ENCODE results near the gene BLNK. TPM values are rescaled to one million over a fixed set of nuclear protein-coding genes. Genes with fewer than 3 reads are reported as not detected.
"Not testable (repeated sequence)": the region's sequence is repeated elsewhere in the genome, so short reads cannot be mapped to it uniquely, and the experiment has no call there.

Gene BLNK
- total and polyA plus RNA-seq, 11 donors = 0.25 to 11.1 (median 0.89) TPM; not detected in 1

DNA sequence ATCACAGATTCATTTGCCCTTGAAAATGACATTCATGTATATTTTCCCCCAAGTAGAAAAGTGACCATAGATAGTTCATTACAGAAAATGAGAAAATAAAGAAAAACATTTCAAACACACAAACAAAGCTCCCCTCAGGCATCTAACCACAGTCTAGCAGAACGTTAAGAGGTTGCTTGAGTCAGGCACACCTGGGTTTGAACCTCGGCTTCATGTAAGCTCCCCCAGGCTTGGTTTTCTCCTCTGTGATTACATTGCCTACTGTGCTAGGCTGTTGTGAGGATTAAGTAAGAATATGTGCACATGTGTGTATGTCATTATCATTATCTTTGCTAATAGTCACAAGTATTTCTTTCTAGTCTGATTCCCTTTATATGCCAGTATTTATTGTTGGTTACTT lies 42.0 kb upstream of the BLNK start:
- Histone ChIP-seq H3K4me3 (no peak overlapping the region), H3K27me3 (peaks cover 0 to 15% (median 0%) of the 10 kb centered on the region in 9 donors), H3K36me3 (no peaks in the 10 kb centered on the region), H3K9me3 (no peaks in the 10 kb centered on the region), H3K27ac (no peak overlapping the region), H3K4me1 (peaks cover 0 to 26% (median 9%) of the 10 kb centered on the region in 12 donors)
- intact Hi-C loops (cut with DNase I) = no loop called here
- 72 to 88% (median 80%) methylated on average over 2 of the region's 2 CpGs for WGBS, 4 donors
- DNase-seq (no peak), ATAC-seq (no peak)
- TF ChIP-seq CTCF (IDR thresholded peaks at IDR 0.05) (no peak), POLR2A (IDR thresholded peaks at IDR 0.05) (no peak)

DNA sequence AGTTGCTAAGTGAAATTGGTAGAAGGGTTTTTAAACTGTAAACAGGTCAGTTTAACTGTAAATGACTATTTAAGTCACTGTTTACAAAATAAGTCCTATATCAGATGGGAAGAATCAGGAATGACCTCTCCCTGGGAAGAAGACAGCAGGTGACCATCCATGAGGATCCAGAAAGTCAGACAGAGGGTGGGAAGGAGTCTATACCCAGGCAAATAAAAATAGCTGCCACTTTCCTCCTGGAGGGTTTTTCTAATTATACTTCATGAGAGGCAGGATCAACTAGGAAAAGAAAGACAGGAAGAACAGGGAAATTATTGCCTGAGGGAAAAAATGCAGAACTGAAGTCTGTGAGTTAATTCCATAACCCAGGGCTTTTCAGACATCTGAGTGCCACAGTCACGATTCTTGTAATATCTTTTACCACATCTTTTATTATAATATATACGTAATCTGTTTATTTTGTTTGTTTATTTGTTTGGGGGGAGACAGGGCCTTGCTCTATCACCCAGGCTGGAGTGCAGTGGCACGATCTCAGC lies 39.9 kb upstream of the BLNK start:
- DNase-seq (no peak), ATAC-seq (no peak)
- H3K27ac ChIP-seq = no peak overlapping the region
- intact Hi-C loops (cut with DNase I) = no loop called here
- peaks cover 0 to 4% (median 0%) of the 10 kb centered on the region in 9 donors for H3K27me3 ChIP-seq
- WGBS, 4 donors = 68 to 71% (median 70%) methylated on average over 3 of the region's 3 CpGs
- no peaks in the 10 kb centered on the region for H3K9me3 ChIP-seq
- TF ChIP-seq CTCF (IDR thresholded peaks at IDR 0.05) (no peak), POLR2A (IDR thresholded peaks at IDR 0.05) (no peak)
- no peak overlapping the region for H3K4me3 ChIP-seq
- H3K36me3 ChIP-seq = no peaks in the 10 kb centered on the region
- peaks cover 0 to 26% (median 9%) of the 10 kb centered on the region in 12 donors for H3K4me1 ChIP-seq

DNA sequence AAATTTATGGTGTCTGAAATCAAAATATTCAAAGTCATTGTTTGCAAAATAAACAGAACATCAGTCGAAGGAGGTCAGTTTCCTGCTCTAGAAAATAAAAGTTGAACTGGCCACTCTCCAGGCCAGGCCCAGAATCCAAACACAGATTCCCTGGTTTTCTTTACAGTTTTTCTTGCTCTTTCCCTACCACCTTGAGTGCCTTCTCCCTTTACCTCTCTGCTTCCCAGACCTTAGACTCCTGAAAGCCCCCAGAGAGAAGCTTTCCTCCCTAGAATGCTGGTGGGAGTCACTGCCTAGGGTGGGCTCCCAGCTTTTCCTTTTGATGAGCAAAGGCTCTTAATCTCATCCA lies 38.9 kb upstream of the BLNK start:
- Histone ChIP-seq H3K27ac (peak overlapping the region in 2 of 12 donors; percentile 39 to 44), H3K27me3 (no peaks in the 10 kb centered on the region), H3K9me3 (no peaks in the 10 kb centered on the region), H3K4me3 (no peak overlapping the region), H3K36me3 (no peaks in the 10 kb centered on the region), H3K4me1 (peaks cover 0 to 26% (median 9%) of the 10 kb centered on the region in 12 donors)
- TF ChIP-seq CTCF (IDR thresholded peaks at IDR 0.05) = no peak
- no peak for TF ChIP-seq POLR2A (IDR thresholded peaks at IDR 0.05)
- 42 to 49% (median 45%) methylated on average over 1 of the region's 1 CpG for WGBS, 4 donors
- intact Hi-C loops (cut with DNase I) = no loop called here
- DNase-seq (no peak), ATAC-seq (no peak)

- no peak for ATAC-seq
- Histone ChIP-seq H3K27me3 (no peaks in the 10 kb centered on the region), H3K4me1 (peaks cover 0 to 26% (median 9%) of the 10 kb centered on the region in 12 donors), H3K36me3 (no peaks in the 10 kb centered on the region), H3K4me3 (no peak overlapping the region), H3K9me3 (no peaks in the 10 kb centered on the region), H3K27ac (peak overlapping the region in 6 of 12 donors; percentile 3 to 44 (median 32))
- no peak for TF ChIP-seq POLR2A (IDR thresholded peaks at IDR 0.05)
- no peak for TF ChIP-seq CTCF (IDR thresholded peaks at IDR 0.05)
- intact Hi-C loops (cut with DNase I) = no loop called here
- no peak for DNase-seq
- WGBS, 4 donors = 40 to 49% (median 44%) methylated on average over 3 of the region's 3 CpGs
Measured at GRCh38 chr10:96309628-96310320, 38.4 kb upstream of the BLNK start.

GRCh38 chr10:96308854-96309253 lies 37.5 kb upstream of the BLNK start:
- H3K4me1 ChIP-seq = peaks cover 0 to 26% (median 9%) of the 10 kb centered on the region in 12 donors
- H3K4me3 ChIP-seq; H3K27me3 ChIP-seq; ATAC-seq; H3K9me3 ChIP-seq; intact Hi-C loops (cut with DNase I); H3K27ac ChIP-seq; DNase-seq; H3K36me3 ChIP-seq: not testable (repeated sequence)
- 64 to 72% (median 65%) methylated on average over 4 of the region's 4 CpGs for WGBS, 4 donors
